ENCODE results near the gene C10orf71.

Gene C10orf71

GRCh38 chr10:49362596-49363260 lies 63.8 kb downstream of the C10orf71 start:
- no peak for DNase-seq

DNA sequence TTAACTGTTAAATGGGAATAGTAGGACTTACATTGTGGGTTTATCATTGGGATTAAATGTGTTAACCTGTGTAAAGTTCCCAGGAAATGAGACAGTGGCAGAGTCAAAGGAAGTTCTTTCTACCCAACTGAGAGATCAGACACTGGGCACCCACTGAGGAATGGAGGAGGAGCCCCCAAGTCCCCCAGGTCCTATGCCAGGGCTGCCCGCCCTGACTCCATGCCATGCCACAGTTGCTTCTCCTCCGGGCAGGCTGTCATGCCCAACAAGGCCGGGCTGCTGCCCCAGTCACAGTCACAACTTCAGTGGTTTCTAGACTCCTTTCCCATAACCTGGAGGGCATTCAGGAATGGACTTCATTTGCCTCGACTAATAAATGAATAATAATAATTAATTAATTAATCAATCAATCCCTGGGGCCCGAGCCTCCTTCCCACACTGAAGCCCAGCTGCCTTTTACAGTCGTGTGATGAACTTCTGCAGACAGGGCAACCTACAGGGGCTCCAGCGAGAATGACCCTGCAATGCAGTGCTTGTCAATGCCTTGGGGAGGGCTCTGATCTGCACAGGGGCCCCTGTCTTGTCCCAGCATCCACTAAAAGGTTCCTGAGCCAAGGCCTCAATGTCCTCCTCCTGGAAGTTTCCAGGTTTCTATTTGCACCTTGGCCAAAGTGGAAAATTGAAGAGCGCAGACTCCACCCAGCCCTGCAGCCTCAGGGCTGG lies 64.5 kb downstream of the C10orf71 start:
- no peak for DNase-seq

DNA sequence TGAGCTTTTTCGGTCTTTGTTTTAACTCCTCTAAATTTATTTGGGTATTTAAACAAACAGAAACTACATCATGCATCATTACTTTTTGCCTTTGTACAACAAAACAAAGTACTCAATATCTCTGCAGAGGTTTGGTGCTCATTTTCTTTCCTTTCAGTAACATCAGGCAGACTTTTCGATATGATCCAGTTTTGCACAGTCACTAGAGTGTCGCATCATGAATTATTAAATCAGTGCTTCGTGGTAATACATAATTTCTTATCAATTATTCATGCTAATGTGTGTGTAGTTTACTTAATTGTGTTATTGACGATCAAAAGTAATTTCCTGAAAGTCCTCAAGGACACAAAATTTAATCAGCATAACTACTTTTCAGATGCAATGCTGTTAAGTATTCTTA lies 65.1 kb downstream of the C10orf71 start:
- no peak for DNase-seq

- DNase-seq, result no peak
Observed at GRCh38 chr10:49364747-49365146, 65.8 kb downstream of the C10orf71 start.

DNA sequence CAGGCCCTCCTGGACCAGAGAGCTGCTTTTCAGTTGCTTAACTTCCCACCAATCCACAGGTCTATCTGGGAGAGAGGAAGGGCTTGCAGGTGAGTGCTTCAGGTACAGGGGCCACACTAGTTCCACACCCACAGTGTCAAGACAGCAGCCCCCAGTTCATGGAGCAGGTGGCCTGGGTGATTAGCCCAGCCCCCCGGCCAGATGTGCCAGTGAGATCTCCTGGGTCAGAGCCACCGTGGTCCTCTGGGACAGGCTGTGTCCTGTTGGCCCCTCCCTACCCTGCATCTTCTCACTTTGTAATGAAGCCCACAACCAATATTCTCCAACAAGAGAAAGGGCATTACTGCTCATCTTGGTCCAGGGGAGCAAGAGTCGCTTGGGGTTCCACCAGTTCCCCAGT lies 66.3 kb downstream of the C10orf71 start:
- DNase-seq, result no peak

DNA sequence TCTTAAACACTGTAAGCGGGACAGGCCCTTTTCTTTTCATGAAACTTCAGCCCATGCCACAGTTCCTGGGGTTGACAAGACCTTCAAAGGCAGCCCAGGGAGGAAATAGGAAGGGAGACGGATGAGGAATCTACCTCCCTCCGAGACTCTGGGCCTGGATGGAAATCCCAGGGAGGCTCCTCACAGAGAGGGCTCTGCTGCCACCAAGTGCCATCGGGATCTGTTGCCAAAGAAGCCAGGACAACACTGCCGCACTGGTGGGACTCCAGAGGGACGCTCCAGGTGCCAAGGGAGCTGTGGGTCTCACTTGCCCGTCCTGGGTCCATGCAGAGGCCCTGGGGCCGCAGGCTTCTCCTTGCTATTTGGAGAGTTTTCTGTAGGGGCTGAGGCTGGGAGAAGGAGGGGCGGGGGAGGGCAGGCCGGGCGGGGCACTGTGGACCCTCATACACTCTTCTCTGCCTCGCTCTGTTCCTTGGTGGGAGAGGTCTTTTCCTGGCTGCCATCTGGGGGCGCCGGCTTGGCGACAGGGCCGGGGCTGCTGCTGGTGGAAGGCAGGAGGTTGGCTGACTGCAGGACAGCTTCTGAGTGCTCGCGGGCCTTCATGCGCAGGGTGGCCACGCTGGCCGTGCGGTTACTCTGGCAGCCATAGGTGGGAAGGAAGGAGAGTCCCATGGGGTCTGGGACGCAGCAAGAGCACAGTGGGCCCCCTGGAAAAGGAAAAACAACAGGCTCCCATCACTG lies 66.9 kb downstream of the C10orf71 start:
- DNase-seq, result no peak

- no peak for DNase-seq
Observed at GRCh38 chr10:49366460-49366859, 67.5 kb downstream of the C10orf71 start.

GRCh38 chr10:49367600-49367999 lies 68.6 kb downstream of the C10orf71 start:
- DNase-seq, result no peak

GRCh38 chr10:49368256-49368655 lies 69.3 kb downstream of the C10orf71 start:
- DNase-seq, result no peak

DNA sequence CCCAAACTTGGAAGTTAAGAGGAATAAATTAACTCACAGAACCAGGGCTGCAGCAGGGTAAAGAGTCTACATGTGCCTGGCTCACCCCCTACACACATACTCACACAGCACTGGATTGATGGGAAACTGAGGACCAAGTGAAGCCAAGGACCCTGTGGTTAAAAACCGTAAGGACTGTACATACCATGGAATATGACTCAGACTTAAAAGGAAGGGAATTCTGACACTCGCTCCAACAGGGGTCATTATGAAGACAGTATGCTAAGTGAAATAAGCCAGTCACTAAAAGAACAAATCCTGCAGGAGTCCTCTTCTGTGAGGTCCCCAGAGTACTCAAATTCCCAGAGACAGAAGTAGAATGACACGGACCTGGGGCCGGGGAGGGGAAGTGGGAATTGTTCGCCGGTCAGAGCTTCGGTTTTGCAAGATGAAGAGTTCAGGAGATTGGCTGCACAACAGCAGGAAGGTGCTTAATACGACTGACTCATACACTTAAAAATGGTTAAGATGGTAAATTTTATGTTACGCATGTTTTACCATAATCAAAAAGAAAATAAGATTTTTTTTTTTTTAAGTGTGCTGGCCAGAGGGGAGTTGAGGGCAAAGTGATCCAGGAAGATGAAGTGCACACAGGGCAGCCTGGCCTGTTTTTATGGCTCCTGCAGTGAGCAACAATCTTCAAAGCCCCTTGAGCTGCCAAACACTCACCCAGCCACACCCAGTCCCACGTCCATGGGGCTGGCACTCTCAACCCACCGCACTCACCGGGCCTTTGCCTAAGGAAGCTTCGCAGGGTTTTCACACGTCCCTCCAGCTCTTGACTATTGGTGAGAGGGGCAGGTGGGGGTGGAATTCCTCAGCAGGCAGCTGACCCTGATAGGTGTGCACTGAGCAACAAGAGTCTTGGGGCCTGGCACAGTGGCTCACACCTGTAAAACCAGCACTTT lies 70.5 kb downstream of the C10orf71 start:
- DNase-seq, result no peak

GRCh38 chr10:49370326-49371100 lies 71.5 kb downstream of the C10orf71 start:
- DNase-seq, result no peak

GRCh38 chr10:49371967-49372366 lies 73.0 kb downstream of the C10orf71 start:
- DNase-seq, result no peak

GRCh38 chr10:49373361-49373760 lies 74.4 kb downstream of the C10orf71 start:
- no peak for DNase-seq

- no peak for DNase-seq
Observed at GRCh38 chr10:49374740-49375139, 75.8 kb downstream of the C10orf71 start.

DNA sequence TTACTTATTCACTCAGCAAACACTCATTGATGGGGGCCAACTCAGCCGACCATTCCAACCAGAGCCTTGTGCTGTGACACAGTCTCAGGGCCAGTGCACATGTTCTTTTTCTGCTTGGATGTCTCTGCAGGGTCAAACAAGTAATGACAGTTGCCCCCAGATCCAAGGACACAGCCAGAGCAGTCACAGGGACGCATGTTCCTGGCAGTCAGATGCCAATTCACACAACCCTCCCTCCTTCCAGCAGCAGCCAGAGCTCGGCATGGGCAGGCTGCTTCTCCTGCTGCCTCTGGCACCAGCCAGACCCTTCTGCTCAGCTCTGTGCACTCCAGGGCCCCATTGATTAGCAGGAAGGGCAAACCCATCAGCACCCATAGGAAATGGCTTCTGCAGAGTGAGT lies 76.6 kb downstream of the C10orf71 start:
- DNase-seq, result no peak

Measured in activated CD4-positive, alpha-beta T cell treated with anti-CD3 and anti-CD28 coated beads, Interleukin-2, amount 50 U/mL, for 16 hours (primary cell).